ENCODE data around the gene FLNA.
"Not testable (repeated sequence)": the region's sequence is repeated elsewhere in the genome, so short reads cannot be mapped to it uniquely, and the experiment has no call there.

DNA sequence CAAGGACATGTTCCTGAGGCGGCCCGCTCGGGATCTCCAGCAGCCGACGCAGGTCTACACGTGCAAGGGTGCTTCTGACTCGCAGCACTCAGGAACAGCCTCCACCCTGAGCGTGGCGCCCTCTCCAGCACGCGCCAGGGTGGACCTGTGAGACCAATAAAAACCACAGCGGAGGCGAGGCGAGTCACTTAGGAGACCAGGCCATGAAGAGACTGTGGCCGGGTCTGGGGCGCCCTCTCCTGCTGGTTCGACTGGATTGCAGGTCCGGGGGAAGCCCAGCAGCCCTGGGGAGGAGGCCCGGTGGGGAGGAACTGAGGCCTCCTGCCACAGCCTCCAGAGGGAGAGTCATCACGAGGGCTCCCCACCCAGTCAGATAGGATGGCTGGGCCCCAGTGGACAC lies 13.7 kb upstream of the FLNA start:
- TF ChIP-seq, protein P1, sequence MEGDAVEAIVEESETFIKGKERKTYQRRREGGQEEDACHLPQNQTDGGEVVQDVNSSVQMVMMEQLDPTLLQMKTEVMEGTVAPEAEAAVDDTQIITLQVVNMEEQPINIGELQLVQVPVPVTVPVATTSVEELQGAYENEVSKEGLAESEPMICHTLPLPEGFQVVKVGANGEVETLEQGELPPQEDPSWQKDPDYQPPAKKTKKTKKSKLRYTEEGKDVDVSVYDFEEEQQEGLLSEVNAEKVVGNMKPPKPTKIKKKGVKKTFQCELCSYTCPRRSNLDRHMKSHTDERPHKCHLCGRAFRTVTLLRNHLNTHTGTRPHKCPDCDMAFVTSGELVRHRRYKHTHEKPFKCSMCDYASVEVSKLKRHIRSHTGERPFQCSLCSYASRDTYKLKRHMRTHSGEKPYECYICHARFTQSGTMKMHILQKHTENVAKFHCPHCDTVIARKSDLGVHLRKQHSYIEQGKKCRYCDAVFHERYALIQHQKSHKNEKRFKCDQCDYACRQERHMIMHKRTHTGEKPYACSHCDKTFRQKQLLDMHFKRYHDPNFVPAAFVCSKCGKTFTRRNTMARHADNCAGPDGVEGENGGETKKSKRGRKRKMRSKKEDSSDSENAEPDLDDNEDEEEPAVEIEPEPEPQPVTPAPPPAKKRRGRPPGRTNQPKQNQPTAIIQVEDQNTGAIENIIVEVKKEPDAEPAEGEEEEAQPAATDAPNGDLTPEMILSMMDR (IDR thresholded peaks at IDR 0.05) = not testable (repeated sequence)
- not testable (repeated sequence) for TF ChIP-seq POLR2A, EP300, POLR2AphosphoS5 (IDR thresholded peaks at IDR 0.05)
